HuH-7.5 (cell line): ENCODE results near the gene CITED2.
"Not testable (repeated sequence)": the region's sequence is repeated elsewhere in the genome, so short reads cannot be mapped to it uniquely, and the experiment has no call there.

Source experiments
- DNase-seq: peaks from one replicate; pipeline ENCODE4 v3.0.0; 2011; ENCODE audit warnings: low spot score

The CITED2 gene

DNA sequence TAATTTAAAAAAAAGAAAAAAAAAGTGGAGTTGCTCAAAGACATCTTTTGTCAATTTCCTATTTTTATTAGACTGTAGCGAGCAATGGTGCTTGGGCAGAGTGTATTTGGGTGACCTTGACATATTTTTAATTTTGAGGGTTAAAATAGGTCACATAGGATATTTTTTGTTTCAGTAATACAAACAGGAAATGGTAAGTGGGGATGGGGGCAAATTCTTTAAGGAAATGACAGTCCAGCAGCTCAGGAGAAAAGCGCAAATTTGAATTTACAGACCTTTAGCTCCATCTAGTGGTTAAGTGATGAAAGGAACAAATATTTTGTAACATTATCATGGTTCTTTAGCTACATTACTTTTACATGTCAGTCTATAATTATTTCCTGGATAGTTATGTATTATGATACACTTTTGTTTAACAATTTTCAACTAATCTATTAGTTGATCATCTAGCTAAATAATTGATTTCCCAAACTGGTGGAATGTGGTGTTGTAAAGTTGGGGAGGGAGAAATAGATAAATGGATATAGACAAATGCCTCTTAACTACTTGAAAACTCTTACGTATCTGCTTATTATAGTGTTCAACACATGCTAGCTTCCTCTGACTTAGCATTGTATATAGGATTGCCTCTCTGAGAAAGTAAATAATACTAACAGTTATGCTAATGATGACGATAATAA lies 10.0 kb downstream of the CITED2 start:
- DNase-seq: no peak

DNA sequence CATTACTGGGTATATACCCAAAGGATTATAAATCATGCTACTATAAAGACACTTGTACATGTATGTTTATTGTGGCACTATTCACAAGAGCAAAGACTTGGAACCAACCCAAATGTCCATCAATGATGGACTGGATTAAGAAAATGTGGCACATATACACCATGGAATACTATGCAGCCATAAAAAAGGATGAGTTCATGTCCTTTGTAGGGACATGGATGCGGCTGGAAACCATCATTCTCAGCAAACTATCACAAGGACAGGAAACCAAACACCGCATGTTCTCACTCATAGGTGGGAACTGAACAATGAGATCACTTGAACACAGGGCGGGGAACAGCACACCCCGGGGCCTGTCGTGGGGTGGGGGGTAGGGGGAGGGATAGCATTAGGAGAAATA lies 10.7 kb downstream of the CITED2 start:
- not testable (repeated sequence) for DNase-seq

DNA sequence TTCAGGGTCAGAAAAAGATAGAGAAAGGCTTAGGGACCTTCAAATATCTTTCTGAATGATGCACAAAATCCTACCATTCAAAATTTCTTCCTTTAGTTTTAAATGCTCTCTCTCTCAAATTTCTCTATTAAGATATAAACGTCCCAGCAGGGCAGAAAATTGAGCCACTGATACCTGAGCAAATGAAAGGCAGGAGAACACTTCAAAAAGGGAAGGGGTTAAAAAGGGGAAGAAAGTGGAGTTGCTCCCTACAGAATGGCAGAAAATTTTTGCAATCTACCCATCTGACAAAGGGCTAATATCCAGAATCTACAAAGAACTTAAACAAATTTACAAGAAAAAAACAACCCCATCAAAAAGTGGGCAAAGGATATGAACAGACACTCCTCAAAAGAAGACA lies 11.3 kb downstream of the CITED2 start:
- DNase-seq: not testable (repeated sequence)

DNA sequence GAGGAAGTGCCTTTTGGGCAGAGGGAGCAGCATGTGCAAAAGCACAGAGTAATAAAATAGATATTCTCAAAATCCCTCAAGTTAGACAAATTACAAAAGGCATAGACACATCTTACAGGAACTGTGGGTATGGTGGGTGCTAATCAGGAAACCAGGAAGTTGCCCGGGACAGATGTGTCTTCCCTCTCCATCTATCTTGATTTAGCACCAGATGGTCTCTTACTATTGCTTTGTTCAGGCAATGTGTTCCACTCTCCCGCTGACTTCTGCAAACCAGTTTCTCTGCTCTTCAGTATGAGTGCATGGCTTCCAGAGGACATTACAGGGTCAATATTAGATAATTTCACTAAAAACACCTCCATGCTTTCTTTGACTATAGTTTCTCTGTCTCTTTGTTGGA lies 13.2 kb downstream of the CITED2 start:
- no peak for DNase-seq

DNA sequence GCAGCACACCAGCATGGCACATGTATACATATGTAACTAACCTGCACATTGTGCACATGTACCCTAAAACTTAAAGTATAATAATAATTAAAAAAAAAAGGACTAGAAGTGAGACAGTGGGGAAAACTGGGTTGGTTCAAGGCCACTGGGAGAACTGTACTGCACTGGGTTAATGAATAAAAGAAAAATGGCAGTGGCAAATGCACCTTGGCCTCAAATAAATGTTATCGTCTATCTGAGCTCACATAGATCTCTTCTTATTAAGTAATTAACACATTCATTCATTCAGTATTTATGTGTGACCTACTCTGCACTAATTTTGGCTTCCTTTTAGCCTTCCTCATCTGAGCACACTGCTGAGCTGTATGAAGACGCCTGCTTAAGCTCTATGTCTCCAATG lies 17.5 kb downstream of the CITED2 start:
- DNase-seq: no peak

DNA sequence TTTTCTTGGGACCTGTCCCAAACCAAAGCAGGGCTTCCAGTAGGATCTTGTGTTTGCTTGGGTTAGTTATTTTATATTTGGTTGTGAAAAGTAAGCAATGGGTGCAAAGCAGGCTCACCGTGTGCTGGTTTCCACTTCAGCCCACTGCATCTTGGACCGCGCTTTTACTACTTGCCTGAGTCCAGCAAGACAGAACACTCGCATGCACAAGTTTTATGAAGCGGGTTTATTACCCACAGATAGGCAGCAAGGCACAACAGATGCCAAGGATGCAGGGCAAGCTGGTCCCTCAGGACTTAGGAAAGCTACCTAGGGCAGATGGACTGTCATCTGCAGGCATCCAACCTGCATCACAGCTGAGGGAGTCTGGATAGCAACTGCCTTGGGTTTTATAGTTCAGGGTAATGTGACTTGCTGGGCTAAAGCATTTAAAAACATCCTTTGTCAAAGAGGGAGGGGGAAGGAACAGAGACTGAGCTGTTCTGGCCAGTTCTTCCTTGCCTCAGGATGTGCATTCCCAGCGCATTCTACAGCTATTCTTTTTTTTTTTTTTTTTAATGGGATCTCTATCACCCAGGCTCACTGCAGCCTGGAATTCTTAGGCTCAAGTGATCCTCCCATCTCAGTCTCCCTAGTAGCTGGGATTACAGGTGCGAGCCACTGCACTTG lies 18.5 kb downstream of the CITED2 start:
- DNase-seq: no peak

DNA sequence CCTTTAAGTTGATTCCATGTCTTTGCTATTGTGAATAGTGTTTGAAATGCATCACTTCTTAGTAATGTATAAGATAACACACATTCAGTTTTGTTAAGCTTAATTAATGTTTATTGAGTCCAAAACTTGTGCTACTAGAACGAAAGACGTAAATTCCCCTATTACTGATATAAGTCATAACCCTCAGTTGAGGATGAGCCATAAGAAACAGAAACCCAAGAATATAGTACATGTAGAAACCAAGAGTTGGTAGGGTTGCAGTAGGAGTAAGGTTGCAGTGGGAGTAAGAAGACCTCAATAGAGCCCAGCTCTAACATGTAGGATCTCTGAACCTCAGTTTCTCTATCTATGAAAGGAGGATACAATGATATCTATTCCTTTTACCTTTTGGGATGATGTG lies 19.3 kb downstream of the CITED2 start:
- DNase-seq: no peak

DNA sequence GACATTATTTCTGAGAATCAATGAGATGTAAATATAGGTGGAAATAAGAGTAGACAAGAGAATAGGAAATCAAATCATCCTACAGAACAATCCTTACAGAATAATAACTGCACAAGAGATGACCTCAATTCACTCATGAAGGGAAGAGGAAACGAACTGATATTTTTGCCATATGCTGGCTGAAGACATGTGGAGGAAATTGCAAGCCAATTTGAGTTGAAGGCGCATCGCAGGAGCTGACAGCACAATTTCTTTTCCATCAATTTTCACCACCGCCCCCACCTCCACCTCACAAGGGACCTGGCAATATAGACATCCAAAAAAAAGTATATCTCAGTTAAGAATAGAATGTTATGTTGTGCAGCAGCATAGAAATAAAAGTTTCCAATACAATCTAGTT lies 20.3 kb downstream of the CITED2 start:
- DNase-seq: no peak

DNA sequence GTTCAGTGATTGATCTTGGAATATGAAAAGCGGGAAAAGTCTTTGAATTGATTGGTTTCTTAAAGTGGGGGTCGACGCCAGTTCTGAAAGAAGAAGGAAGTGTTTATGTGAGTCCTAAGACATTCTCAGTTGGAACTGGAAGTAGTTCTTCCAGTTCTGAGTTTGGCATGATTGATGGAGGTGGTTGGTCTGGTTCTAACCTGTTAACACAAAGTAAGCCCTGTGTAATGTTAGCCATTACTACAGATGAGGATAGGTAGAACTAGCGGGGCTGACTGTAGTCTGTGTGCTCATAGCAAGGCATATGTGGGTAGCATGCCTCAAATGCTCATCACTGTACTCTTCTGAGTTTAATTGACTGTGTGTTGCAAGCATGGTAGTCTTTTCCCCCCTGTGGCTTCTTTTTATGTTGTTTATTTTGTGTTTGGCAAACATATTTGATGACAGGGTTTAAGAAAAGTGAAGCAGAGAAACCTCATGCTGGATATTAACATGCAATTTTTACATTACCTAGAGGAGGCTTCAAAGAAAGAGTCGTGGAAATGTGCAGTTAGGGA lies 24.9 kb downstream of the CITED2 start:
- DNase-seq: no peak

DNA sequence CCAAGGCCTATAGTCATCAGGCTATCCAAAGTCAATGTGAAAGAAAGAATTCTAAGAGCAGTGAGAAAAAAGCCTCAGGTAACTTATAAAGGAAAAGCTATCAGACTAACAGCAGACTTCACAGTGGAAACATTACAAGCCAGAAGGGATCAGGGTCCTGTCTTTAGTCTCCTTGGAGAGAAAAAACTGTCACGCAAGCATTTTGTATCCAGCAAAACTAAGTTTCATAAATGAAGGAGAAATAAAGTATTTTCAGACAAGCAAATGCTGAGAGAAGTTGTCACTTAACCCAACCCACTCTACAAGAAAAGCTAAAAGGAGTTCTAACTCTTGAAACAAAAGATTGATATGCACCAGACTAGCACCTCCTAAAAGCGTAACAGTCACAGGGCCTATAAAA lies 28.1 kb downstream of the CITED2 start:
- no peak for DNase-seq

DNA sequence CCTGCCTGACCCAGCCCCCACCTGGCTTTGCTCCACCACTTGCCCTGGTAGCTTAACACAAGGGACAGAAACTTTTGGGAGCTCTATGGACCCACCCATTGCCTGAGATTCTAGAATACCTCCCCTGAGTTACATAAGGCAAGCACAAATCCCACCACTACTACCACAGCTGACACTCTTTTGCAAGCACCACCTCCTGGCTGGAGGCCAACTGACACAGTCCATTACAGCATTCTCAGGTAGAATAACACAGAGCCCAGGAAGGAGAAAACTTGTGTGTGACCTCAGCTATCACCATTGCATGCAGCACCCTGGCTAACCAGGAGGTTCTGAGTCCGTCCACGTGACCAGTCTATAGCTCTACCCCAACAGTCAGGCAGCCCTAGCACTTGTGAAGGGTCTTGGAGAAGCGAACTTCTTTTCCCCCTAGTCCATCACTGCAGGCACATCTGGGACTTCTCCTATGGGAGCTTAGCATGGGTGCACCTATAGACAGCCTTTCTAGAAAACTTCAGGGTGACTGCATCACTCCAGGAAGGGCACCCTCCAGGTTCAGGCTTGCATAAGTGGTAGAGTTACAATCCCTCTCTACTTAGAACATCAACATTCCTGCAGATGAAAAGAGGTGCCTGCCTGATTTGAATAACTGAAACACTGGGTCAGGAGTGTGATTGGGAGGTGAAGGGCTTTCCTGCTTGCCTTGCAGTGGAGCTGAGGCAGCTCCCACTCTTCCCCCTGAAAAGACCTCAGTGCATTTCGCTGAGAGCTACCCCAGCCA lies 30.1 kb downstream of the CITED2 start:
- no peak for DNase-seq

DNA sequence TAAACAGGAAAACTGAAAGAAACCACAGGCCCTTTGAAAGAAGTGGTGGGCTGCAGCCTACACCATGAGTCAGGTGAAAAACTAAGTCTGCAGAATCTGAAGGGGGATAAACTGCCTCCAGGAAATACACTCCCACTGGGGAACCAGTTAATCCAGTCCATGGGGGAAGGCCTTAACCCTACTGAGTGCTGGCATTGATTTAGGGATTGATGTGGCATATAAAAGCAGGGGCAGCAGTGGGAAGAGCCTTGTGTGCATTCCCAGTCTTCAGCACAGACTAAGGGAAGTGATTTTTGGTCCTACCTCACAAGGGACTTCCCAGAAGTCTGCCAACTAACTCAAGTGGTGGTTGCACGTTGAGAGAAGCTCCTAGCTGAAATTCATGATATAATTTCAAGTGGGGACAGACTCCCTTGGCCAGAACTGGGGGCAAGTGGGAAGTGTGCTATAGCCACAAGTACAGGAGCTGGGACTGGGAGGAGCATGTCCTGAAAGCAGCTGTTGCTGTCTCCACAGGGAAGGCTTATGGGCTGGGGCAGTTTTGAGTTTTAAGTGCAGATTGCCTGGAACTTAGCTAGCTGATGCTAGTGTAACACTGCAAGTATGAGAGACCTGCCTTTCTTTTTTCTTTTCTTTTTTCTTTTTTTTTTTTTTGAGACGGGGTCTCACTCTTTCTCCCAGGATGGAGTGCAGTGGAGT lies 31.2 kb downstream of the CITED2 start:
- no peak for DNase-seq

DNA sequence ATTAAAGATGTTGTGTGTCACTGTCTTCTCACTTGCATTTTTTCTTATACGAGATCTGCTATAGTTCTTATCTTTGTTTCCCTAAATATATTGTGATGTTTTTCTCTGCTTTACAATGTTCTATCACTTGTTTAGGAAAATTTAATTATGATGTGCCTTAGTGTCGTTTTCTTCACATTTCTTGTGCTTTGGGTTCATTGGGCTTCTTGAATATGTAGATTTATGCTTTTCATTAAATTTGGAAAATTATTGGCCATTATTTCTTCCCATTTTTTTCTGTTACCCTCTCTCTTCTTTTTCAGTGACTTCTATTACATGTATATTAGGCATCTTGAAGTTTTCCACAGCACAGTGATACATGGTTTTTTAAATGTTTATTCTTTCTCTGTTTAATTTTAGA lies 33.4 kb downstream of the CITED2 start:
- DNase-seq: no peak

DNA sequence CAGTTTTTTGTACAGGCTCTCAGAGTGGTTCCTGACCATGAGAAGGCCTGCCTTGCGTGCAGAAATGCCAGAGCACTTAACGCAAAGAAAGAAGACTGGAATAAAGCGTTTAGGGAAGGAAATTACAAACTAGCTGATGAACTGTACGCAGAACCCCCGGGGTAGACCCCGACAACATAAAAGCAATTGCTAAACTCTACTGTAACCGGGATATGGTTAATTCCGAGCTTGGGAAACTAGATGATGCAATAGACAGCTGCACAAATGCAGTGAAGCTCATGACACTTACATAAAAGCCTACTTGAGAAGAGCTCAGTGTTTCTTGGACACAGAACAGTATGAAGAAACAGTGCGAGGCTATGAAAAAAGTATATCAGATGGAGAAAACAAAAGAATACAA lies 35.7 kb downstream of the CITED2 start:
- no peak for DNase-seq

DNA sequence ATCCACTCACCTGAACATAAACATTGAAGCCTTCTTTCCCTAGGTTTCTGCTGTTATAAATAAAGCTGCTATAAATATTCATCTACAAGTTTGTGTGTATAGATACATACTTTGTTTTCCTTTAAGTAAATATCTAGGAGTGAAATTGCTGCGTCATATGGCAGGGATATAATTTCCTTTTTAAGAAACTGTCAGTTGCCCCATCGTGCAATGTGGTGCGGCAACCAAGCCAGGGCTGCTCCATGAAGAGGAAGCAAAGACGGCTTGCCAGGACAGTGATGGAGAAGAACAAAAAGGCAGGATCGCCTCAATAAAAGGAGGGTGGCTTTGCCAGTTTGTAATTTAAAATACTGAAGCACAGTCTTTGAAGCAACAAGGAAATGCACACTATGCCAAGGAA lies 36.6 kb downstream of the CITED2 start:
- DNase-seq: no peak

DNA sequence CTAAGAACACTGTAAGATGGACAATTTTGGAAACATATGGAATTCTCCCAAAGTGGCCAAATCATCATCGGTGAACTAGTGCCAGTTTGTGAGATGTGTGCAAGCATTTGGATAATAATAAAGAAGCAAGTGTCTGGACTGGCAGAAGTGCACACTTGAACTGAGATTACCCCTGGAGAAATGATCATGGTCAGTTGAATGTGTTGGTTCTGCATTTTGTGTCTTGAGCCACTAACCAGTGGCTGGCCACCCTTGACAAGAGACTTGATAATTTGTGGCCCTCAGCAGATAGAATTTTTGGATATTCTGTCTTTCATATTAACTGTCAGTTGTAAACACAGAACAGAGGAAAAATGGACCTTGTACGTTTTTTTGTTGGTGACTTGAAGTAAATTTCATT lies 37.4 kb downstream of the CITED2 start:
- no peak for DNase-seq

DNA sequence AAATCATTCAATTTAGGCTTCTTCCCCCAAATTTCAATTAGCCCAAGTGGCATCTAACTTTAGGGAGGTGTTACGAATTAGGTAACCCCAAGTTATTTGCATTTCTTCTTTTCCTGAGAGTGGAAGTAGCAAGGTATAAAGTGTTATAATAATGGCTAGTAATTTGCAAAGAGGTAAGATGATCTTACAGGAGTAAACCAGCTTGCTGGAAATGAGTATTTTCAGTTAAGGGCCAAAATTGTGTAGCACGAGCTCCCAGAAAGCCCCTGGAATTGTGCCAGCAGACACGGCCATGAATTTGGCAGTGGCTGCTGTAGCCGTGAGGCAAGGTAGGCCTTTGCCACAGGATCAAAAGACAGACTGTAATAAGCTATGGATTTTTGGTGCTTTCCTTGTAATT lies 38.0 kb downstream of the CITED2 start:
- no peak for DNase-seq

DNA sequence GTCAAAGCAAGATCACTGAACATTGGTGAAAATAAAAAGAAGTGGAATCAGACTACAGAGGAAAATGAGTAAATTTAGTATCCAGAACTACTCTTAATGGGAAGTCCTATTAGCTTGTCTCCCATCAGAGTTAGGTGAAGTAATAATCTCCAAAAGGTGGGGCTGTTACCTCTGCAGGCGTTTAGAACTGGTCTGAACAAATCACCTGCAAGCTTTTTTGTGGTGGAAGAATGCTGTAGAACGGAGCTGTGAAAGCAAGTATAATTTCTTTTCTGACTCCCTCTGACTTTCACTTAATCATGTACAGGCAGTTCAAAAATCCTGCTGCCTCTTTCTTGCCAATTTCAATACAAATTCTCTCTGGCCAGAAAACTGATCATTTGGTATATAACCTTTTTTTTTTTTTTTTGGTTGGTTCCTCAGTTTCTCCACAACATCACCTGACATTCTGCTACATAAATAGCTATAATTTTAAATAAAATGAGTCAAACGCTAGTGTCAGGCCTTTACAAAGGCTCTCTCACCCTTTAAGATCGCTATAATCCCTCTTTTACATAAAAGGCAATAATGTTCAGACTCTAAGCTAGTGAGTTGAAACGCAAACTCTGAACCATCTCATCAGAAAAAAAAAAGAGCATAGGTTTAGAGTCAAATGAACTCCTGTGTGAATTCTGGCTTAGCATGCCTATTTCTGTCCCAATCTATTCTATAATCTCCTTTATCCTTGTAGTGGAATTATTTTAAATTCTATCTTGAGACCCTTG lies 38.8 kb downstream of the CITED2 start:
- no peak for DNase-seq

DNA sequence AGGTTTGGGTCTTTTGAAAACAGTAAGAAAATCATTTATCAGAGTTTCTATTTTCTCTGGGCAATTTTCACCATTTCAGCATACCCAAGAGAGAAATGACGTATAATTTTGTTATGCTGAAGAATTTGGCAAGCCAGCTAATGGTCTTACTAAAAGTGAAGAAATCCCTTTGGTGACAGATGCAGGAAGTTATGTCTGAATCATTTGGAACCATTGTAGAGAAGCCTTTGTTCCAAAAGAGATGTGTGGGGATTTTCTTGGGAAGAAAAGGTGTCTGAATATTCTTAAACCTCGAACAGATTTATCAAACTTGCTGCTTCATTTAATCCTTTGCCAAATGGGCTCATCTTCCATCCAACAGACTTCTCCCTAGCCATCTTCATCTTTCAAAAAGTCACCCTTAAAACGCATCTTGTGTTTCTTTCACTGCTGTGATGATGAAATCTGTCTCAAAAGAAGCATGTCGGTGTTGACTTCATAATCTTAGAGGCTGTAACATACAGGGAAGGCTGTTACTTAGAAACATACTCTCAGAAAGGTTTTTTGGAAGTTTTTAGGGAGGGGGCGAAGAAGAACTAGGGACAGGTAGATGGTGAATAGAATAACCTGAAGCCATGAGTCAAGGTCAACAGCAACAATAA lies 39.5 kb downstream of the CITED2 start:
- DNase-seq: no peak

DNA sequence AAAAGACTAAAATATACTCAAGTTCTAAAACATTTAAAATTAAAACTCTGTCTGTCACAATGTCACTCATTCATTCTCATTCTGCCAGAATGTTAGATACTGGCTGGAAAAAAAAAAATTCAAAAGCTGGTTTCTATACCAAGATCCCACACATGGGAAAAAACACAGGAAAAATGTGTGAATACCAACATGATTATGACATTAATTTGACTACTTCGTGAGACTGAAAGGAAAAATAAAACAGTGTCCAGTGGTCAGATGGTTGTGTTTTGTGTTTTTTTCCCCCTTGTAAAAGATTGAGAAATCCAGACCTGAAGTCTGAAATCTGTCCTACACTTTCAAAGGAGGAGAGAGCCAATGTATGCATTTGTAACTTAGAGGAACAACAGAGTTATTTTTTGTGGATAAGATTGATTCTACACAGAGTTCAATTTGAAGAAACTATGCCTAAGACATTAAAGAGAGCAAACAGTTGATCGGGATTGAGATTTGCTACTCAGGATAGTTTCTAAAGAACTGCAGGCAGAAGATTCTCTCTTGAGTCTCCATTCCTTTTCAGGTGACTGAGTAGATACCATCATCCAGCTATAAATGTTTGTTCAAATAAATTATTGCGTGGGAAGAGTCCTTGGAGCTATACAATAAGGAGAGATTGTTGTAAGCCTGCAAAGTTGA lies 43.5 kb downstream of the CITED2 start:
- DNase-seq: no peak

DNA sequence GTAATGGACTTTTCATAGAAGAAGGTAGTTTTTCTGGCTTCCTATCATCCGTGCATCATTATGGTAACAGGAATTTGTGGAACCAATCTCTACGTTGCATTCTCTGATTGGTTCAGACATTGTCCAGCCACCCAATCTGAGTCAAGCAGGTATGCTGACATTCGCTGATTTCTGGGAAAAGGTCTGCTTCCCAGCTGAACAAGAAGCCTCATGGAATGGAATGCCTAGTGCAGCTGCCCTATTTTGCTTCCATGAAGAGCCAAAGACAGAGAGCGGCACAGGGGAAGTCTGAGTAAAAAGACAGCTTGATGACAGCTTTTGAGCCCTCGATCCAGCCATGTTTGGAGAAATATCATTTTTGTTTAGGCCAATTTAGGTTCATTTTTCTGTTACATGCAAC lies 44.1 kb downstream of the CITED2 start:
- no peak for DNase-seq
